DMS114 treated with DMSO at 0.1 percent for 48 hours (cell line): ENCODE results near the gene SERPINB4.

ENCODE experiments used
- DNase-seq: peaks from one replicate; lab custom pipeline; 2025; ENCODE audit not compliant: unreplicated experiment; lab: John Stamatoyannopoulos, UW

The SERPINB4 gene

DNA sequence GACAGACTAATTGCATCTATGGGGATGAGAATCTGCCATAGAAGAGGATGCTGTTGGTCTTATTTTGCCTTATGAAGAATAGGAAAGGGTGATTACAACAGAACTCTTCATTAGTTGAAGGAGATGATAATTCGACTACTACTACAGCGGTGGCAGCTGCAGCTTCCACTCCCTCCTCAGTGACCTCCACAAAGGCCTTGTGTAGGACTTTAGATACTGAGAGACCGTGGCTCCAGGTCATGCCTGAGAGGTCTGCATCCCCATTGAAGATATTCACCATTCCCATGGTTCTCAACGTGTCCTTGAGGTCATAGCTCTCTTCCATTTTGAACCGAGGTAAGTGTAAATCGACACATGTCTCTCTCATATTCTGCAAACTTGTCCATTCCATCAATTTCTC lies 6.4 kb downstream of the SERPINB4 start:
- no peak for DNase-seq

DNA sequence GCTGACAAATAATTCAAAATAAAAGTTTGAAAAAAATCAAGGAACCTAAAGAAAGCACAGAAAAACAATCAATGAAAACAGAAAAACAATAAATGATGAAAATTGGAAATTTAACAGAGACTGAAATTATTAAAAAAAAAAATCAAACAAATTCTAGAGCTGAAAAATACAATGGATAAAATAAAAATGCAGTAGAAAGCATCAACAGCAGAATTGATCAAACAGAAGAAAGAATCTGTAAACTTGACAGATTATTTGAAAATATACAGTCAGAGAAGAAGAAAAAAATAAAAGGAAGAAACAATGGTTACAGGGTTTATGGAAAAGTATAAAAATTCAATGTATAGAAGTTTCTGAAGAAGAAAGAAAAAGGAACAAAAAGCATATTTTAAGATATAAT lies 16.2 kb downstream of the SERPINB4 start:
- no peak for DNase-seq

DNA sequence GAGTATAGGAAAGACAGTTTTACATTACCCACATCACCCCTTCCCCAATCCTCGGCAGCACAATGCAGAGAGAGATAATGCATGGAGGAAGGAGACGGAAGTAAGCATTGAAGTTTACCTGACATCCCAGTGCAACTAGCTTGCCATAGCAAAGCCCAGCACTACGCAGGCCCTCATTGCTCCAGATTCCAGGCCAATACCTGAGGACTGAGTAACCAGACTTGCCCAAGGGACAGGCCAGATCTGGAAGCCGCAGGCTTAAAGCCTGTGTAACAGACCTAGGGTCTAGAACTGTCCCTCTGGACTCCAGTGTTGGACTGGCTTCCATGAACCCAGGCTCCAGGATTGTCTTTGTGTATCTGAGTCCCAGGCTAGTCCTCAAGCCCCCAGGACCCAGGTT lies 17.6 kb downstream of the SERPINB4 start:
- no peak for DNase-seq

DNA sequence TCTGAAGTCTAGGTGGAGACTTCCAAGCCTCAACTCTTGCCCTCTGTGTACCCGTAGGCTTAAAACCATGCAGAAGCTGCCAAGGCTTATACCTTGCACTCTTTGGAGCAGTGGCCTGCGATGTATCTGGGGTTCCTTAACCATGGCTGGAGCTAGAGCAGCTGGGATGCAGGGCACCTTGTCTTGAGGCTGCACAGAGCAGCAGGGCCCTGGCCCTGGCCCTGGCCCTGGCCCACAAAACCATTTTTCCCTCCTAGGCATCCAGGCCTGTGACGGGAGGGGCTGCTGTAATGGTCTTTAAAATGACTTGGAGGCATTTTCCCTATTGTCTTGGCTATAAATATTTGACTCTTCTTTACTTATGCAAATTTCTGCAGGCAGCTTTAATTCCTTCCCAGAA lies 19.2 kb downstream of the SERPINB4 start:
- DNase-seq, result no peak

DNA sequence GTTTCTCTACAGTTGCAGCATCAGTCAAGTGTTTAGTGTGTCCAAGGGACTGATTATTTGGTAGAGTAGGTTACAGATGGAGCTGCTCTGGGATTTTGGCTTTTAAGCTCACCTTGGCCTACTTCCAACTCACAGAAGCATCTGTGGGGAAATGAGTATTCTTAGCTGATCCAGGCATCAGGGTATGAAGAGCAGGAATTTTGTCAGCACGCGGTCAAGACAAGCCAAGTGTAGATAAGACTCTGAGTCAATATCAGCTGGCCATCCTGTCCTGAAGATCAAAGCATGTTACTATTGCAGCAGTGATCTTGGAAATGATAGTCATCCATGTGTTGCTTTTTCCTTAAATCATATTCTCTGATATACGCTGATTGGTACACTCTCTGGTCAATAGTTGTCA lies 24.4 kb downstream of the SERPINB4 start:
- DNase-seq, result no peak

DNA sequence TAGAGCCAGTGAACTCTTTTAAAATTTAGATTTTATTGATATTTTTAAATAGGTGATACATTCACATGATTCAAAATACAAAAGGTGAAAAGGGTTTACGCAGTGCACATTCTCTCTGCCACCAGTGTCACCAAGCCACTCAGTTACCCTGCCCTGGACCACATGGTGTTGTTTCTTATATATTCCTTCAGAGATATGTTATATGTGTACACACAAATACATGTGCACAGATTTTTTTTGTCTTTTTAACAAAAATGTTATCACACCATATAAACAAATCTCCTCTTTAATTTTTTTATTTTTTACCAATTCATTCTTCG lies 26.2 kb downstream of the SERPINB4 start:
- no peak for DNase-seq

DNA sequence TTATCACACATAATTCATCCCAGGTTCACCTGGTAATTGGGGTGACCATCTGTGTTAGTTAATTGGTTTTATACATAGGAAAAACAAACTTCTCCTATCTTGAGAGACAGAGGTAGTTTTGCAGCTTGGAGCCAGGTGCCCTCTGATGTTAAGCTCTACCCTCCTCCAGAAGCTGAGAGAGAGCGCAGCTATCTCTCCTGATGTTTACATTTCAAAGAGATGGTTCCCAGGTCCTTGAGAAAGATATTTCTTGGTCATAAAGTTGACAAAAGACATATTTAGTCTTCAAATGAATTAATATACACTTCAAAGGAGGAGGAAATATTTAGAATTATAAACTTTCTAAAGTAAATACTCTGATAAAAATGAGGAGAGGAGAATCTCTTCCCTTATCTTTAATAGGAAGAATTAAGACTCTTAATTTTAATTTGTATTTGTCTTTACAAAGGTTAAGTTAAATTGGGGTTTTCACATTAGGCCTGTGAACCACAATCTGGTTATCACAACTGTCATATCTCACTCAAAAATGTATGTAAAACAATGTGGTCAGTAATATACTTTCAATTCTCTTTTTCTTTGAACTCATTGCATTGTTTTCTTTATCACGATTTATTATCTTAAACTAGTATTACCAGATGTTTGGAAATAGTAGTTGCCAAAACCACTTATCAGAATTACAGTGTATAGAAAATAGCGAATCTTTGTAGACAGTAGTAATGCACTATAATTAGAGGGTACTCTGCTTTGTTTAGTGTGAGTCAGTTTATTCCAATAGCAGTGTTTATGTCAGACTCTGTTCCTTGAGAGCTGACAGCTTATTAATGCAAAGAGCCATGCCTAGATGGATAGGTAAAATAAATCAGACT lies 26.8 kb downstream of the SERPINB4 start:
- DNase-seq, result no peak

DNA sequence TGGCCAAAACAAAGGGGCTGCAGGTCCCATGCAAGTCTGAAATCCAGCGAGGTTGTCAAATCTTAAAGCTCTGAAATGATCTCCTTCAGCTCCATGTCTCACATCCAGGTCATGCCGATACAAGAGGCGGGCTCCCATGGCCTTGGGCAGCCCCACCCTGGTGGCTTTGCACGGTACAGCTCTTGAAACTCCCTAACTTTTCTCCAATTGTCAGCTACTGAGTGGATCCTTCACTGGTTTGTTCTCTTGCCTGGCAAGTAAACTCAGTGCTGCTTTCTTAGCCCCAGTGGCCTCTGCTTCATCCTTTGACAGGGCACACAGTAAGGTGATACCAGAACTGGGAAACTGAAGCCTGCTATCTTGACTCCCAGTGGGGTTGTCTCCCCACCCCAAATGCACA lies 30.6 kb downstream of the SERPINB4 start:
- DNase-seq, result no peak

DNA sequence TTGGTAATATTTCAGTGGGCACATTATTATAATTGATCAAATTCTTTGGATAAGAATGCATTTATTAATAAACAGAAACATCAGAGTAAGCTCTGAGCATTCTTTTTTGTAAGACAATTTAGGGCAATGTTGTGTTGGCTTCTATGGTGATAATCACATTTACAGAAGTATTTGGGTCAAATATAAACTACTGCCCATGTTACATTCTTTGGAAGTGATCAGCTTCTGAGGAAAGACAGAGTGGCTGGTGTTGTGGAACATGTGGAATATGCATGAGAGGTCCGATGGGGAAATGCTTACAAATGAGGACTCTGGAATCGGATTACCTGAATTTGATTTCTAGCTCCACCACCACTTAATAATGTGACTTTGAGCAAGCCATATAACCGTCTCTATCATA lies 37.5 kb downstream of the SERPINB4 start:
- DNase-seq, result no peak

DNA sequence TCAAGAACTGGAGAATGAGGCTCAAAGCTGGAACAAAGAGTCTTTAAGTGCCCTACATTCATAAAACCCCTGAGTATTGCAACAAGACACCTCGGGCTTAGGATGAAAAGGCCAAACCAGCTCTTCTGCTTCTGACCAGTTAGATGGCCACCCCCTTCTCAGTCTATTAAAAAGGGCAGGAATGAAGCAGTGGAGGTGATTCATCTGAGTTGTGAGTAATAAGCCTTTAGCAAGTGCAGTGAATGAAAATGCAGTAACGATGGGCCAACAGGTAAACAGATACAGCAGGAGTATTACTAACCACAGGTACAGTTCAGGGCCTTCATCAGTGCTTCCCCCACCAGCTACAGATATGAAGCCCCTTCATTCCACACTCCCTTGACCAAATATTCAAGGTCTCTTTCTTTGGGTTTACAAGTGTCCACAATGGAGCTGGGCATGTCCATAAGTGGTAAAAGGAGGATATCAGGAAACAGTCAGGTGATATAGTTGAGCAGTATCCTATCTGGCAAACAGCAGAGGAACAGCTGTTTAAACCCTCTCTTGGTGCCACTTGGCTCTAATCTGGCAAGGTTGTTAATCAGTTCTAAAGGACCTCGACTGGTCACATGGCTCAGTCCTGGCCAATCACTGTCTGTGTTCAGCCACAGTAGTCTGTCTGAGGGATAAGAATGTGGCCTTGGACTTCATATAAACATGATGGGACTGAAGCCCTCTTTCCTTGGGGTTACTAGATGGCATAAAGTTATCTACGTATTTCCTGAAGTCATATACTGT lies 39.1 kb downstream of the SERPINB4 start:
- DNase-seq, result no peak

DNA sequence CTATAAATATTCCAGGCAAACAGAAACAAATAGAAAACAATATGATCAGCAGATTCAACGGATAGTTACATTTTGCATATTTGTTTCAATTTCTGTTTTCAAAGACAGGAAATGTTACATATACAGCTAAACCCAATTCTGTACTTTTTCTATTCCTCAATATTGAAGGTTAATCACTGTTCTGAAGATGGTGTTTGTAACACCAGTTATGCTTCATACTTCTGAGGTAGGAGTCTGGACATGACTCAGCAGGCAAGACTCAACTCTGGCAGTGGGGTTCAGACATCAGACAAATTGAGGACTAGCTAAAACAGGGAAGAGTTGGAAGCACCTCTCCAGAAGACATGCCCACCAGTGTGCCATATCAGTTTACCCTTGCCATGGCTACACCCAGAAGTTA lies 40.3 kb downstream of the SERPINB4 start:
- DNase-seq, result no peak

DNA sequence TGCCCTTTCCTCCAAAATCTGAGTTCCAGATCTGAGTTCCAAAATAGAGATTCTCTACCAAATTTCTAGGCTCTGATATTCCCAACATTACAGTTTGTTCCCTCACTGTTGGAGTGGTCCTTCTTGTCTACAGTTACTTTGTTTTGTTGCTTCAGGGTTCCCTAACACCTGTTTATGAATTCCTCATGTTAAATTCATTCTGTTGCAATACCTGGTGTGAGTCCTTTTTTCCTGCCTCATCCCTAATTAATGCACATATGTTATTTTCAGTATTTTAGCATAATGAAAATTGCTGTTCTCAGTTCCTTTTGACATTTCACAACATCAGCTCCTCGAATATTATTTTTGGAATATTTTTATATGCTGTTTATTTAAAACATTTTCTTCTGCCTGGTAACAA lies 40.7 kb downstream of the SERPINB4 start:
- no peak for DNase-seq

DNA sequence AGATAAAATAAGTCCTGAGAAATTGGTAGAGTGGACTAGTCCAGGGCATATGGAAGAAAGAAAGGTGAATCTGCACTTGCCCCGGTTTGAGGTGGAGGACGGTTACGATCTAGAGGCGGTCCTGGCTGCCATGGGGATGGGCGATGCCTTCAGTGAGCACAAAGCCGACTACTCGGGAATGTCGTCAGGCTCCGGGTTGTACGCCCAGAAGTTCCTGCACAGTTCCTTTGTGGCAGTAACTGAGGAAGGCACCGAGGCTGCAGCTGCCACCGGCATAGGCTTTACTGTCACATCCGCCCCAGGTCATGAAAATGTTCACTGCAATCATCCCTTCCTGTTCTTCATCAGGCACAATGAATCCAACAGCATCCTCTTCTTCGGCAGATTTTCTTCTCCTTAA lies 47.1 kb downstream of the SERPINB4 start:
- no peak for DNase-seq

DNA sequence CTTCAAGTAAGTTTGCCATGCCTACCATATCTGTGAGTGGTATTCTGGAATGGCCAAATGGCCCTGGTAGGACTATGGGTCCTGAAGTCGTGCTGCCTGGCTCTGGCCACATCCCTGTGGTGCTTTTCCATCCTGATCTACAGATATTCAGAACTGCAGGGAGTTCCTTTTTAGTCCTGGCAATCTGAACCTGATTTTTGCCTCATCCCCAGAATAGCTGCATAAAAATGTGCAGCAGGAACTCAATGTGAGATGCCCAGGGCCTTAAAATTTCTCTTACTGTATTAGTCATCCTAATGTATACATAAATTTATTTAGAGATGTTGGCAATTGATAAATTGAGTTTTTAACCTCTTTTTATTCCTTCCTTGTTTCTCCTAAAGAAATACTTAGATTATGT lies 51.6 kb downstream of the SERPINB4 start:
- no peak for DNase-seq

DNA sequence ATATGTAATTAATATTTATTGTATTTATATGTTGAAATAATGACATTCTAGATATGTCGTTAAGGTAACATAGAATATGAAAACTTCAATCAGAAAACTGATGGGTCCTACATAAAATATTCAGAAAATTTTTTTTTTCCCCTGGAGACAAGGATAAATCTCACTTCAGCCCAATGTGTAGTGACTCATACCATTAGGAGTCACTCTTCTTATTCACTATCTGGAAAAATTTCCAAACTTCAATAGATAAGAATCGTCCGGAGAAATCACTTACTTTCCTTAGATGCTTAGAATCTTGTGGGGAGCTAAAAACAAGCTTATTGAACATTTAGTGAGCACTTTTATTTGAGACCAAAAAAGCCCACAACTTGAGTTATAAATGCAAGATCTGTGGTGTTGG lies 52.3 kb downstream of the SERPINB4 start:
- DNase-seq, result no peak

DNA sequence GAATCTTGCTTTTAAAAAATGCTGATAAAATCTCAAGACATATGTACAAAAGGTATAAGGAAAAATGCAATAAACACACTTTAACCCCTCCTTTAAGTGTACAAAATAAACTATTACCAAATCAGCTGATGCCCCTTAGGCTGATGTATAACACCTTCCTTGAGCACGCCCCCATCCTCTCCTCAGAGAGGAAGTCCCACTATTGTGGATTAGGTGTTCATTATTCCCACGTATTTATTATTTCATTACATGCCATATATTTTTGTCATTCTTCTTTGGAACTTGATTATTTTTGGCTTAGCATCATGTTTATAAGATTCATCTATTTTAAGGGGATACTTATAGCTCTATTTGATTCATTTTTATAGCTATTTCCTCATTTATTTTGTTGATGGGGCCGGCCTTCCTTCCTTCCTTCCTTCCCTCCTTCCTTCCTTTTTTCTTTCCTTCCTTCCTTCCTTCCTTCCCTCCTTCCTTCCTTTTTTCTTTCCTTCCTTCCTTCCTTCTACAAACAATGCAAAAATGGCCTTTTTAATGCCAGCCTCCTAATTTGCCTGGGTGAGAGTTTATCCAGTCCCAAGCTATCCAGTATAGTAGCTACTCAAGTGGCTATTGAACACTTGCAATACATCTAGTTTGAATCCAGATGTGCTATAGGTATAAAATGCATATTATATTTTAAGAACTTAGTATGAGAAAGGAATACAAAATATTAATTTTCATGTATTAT lies 52.9 kb downstream of the SERPINB4 start:
- DNase-seq, result no peak

DNA sequence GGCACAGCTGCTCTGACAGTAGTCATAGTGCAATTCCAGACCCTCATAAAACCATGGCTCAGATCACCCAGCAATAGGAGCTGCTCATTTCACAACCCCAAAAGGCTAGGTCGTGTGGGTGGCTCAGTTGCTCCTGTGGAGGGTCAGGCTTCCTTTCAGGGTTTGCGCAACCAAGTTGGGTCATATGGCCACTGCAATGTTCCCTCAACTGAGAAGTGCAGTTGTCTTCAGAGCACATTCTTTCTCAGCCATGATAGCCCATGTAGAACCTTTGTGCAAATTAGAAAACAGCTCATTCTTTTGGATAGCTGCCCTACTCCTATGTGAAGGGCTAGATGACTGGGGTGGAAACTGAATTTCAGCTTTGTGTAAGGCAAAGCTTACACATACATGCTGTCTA lies 53.7 kb downstream of the SERPINB4 start:
- DNase-seq, result no peak

DNA sequence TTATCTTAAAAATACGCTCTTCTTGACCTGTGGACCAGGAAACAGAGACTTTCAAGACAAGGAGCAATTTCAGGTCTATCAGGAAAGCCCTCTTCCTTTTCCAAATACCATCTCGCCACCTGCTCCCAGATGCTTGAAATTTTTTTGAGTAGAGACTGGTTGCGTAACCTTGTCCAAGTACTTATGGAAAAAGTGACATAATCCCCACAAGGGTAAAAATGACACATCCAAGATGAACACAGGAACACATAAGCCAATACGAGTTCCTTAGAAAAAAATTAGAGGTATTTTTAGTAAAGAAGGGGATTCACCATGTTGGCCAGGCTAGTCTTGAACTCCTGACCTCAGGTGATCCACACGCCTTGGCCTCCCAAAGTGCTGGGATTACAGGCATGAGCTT lies 55.1 kb downstream of the SERPINB4 start:
- DNase-seq, result no peak
